HG03095 (cell line): ENCODE results near the gene CHRNA4.

Source experiments
- ATAC-seq: cut with Tn5 transposase; IDR thresholded peaks from one replicate; pipeline ENCODE4 v1.9.1; 2021; ENCODE audit warnings: moderate library complexity; ENCODE audit not compliant: unreplicated experiment

CHRNA4 gene

DNA sequence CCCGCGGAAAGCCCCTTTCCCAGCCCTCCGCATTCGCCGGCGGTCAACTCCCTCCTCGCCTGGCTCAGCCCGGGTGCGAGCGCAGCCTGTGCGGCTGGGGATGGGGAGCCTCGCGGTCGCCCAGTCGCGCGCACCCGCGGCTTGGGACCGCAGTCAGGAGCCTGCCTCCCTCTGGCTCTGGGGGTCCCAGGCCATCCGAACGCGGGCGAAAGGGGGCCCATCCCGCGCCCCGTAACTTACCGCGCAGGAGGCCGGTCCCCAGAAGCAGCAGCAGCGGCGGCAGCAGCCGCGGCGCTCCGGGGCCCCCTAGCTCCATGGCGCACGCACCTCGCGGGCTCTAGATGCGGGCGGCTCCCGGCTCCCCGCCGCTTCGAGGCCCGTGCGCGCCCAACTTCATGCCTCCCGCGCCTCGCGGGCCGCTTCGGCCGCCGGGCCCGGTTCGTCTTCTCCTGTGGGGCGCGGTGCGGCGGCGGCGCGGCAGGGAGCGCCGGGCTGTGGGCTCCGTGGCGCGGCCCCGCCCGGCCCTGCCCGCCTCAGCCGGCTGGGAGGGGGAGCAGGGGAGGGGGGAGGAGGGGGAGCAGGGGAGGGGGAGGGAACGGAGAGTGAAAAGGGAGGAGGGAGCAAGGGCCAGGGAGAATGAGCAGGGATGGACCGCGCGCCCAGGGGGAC, at the start of gene CHRNA4:
Gene CHRNA4, minus strand, starts transcription at position 500 of the 669 bp plus-strand sequence. Its CDS starts 184 bp downstream, at position 316.
- ATAC-seq, result no peak

DNA sequence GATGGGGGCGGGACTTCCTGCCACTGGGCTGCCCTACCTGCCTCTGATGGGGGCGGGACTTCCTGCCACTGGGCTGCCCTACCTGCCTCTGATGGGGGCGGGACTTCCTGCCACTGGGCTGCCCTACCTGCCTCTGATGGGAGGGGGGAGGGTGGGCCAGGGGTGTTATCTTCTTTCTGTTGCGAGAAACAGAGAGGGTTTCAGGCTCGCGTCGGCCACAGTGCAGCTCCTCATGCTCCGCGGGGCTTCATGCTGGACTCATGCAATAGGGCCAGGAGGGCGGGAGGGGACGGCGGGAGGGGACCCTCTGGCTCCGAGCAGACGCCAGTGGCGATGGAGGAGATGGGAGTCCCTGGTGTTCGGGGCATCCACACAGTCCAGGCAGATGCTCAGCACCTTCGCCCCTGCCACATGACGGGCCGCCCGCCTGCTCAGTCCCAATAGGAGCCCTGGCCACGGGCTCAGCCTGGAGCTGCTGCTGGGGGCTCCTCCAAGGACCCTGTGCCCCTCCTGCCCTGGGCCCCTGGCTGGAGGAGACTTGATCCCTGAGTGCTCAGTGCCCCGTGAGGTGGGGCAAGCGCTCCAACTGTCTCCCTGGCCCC, 48.8 kb upstream of the CHRNA4 start:
- no peak for ATAC-seq

DNA sequence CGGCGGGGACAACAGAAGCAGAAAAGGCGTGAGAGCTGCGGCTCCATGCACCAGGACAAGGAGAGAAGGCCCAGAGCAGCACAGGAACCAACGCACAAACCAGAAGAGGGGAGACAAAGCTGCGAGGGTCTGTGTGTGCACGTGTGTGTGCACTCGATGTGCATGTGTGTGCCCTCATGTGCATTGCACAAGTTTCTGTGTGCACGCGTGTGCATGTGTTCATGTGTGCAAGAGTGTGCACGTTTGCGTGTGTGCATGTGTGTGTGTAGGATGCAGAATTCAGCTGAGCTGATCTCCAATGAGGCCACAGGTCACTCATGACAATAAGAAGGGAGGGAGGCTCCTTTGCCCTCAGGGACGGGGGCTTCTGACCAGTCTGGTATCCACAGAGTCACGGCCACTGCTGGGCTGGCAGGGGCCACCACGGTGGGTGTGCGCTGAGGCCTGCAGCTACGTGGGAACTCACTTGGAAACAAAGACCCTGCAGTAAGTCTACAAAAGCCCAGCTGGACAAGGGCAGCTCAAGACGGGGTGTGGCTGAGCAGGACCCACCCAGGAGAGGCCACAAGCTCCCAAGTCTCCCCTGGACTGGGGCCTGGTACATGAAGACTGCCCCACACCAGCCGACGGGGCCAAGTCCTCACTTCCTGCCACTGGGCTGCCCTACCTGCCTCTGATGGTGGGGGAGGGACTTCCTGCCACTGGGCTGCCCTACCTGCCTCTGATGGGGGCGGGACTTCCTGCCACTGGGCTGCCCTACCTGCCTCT, 48.1 kb upstream of the CHRNA4 start:
- no peak for ATAC-seq

DNA sequence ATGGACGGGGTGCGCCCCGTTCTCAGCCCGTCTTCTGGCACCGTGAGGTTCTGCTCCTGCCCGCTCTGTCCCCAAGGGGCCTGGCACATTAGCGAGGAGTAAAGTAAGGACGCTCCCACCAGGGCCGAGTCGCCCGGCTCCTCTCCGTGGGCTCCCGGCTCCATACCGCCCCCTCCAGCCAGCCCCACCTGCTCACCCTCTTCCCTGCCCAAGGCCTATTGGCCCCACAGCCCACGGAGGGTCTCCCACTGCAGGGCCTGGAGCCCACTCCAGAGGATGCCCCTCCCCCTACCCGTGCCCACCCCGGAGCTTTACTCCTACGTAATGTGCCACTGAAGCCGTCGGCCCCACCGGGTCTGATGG, 47.5 kb upstream of the CHRNA4 start:
- no peak for ATAC-seq

DNA sequence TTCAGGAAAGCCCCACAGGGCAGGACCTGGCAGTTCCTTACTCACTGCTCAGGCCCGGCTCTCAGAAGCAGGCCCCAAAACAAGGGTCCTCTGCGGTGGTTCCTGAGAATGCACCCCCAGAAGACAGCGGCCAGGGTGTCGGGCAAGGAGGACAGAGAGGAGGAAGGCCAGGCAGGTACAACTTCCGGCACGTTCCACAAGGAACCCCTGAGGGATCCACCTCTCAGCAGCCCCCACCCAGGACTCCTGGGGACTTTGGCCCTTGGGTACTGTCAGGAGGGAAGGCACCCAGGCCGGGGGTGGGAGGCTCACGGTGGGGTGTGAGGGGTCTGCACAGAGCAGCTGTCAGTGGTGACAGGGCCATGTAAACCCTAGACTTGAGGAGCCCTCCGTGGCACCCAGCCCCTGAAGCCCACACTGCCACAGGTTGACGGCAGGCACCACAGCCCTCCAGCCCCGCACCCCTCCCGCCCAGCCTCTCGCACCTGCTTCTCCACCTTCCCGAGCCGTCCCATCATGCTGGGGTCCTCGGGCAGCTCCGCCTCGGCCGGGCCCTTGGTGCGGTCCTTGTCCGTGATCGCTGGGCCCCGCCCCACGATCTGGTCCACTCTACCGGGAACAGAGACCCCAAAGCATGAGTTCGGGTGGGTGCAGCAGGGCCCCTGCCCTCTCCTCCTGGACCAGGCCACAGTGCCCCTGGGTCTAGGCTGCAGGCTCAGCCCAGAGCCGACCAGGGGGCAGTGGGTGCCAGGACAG, 47.0 kb upstream of the CHRNA4 start:
- no peak for ATAC-seq

DNA sequence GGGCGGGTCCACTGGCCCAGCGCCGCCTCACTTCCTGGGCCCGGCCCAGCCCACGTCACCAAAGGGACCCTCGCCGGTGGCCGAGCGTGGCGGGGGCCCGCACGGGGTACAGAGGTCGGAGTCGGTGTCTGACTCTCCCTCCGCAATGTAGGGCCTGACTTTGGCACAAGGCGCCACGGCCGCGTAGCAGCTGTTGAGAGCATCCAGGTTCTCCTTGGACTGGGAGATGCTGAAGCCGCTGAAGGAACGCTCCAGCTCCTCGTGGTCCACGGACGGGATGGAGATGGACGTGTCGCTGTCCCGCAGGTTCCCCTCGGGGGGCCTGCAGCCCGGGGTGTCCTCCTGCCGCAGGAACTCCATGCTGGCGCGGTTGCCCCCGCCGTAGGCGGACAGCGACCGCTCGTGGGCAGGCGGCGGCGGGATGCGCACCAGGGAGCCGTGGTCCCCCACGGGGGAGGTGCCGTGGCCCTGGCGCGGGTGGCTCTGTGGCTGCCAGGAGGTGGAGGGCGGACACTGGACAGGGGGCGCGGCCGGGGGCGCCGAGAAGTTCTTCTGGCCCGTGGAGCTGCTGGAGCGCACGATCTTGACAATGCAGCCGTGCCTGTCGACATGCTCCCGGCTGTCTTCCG, 45.6 kb upstream of the CHRNA4 start:
- no peak for ATAC-seq

DNA sequence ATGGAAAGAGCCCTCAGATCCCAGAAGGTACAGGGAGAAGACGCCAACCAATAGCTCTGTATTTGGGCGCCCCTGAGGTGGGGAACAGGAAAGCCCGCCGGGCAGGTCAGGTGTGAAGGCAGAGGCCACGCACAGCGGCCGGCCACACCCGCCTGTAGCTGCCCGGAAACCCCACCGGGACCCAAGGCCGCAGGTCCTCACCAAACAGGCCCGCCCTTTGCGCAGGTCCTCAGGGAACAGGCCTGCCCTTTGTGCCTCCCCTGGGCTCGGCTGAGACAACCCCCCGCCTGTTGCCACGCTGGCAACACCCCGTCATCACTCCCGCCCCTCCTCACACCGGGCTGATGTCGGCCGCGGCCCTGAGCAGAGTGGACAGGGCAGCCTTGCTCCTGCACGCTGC, 44.9 kb upstream of the CHRNA4 start:
- ATAC-seq, result no peak

DNA sequence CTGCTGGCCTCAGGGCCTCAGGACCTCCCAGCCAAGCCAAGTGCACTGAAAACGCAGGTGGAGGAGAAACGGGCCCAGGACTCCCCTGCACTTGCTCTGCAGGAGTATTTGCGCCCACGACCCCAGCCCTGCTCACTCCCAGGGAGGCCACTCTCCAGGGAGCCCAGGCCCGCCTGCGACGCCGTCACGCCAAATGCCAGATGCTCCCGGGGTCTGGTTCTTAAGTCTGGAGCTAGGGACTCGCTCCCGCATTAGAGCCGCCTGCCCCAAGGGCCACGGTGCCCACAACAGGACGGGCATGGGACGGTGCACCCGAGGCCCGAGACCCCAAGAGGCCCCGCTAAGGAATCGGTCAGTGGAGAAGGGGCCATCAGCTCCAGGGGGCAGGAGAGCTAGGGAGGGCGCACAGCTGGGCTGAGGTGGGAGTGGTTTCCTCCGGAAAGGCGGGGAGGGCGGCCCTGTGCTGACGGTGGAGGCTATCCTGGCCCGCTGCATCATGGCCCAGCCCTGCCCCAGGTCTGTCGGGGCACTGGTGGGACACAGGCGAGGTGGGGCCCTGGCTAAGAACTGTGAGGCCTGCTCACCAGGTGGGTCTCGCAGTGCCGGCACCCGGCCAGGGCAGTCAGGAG, 44.1 kb upstream of the CHRNA4 start:
- ATAC-seq, result no peak

DNA sequence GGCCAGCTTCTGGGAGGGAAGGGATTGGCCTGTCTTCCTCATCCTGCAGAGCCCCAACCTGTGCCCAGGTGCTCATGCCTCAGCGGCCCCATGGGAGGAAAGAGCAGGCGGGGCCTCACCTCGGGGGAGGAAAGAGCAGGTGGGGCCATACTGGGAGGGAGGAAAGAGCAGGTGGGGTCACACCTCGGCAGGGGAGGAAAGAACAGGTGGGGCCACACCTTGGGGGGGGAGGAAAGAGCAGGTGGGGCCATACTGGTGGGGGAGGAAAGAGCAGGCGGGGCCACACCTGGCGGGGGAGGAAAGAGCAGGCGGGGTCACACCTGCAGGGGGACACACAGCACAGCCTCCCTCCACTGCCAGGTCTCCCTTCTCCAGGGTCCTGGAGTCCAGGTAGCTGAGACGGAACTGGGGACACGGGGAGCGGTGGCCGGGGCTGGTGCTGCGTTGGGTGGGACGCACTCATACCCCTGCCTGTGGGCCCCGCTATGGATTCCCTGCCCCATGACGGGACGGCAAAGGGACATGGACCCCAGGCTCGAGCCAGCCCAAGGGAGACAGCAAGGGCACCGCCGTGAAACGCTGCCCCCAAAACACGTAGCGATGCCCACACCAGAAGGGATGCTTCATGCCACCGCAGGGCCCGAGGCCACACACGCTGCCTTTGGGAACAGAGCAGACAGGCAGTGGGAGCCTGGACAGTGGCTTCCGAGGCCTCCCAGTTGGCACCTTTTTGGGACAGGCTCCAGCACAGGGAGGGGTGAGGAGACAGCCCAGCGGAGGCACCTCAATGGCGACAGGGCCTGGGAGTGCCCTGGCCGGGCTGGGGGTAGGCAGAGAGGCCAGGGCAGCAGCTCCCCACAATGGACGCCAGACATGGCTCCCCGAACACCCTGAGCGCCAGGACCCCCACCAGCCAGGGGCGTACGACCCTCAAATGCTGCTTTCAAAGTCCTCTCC, 43.3 kb upstream of the CHRNA4 start:
- no peak for ATAC-seq

DNA sequence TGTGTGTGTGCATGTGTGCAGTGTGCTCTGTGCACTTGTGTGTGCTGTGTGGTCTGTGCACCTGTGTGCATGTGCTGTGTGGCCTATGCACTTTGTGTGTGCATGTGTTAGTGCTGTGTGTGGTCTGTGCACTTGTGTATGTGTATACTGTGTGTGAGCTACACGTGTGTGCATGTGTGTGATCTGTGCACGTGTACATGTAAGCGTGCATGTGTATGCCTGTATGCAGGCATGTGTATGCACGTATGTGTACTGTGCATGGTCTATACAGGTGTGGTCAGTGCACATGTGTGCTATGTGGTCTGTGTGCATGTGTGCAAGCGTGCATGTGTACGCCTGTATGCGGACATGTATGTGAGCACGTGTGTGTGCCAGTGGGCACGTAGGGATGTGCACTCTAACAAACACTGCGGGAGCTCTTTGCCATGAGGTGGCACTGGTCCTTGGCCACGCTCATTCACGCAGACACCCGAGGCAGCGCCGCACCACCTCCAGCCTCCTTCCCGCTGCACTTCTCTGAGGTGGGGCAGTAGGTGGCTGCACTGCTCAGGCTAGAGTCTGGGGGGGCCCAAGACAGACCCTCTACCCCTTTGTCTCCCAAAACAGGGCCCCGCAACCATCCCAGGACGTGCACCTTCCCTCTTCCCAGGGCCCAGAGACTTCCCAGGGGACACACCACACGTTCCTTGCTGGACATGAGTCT, 42.4 kb upstream of the CHRNA4 start:
- no peak for ATAC-seq

DNA sequence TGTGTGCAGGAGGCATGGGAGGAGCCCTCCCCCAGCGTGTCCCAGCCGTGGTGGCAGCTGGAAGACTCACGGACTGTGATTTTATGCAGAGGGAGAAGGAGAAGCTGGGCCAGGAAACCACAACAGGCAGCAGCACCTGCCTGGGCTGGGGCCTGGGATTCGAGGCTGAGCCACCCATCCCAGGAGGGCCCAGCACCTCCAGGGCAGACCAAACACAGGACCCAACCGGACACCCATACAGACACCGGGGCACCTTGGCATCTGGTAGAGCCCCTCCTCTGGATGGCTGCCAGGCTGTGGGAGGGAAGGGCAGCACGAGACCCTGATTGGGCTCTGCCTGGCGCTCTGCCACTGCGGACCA, 41.7 kb upstream of the CHRNA4 start:
- no peak for ATAC-seq

DNA sequence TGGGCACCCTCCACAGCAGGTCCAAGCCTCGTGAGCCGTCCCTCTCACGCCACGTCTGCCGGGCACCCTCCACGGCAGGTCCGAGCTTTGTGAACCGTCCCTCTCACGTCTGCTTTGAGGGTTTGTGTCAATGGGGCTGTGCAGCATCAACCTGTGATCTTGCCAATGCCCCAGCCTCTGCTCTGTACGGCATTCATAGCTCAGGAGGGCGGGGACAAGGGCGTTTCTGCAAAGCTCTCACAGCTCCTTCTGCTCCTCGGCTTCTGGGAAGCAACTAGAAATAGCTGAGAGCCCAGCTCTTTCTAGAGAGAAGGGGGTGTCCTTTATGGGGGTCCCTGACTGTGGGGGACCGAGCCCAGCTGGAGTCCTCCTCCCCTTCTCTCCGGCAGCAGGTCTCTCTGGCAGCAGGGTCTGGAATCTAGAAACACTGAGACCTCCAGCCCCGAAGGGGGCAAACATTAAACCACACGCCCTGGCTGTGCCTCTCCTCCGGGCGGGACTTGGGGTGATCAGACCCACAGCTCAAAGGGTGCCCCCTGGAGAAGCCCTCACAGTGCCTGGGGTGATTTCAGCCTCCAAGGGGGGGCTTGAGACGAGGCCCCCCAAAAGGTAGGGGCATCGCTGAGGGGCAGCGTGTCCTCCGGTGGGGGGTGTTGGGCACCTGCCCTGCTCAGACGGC, 41.2 kb upstream of the CHRNA4 start:
- ATAC-seq, result no peak

DNA sequence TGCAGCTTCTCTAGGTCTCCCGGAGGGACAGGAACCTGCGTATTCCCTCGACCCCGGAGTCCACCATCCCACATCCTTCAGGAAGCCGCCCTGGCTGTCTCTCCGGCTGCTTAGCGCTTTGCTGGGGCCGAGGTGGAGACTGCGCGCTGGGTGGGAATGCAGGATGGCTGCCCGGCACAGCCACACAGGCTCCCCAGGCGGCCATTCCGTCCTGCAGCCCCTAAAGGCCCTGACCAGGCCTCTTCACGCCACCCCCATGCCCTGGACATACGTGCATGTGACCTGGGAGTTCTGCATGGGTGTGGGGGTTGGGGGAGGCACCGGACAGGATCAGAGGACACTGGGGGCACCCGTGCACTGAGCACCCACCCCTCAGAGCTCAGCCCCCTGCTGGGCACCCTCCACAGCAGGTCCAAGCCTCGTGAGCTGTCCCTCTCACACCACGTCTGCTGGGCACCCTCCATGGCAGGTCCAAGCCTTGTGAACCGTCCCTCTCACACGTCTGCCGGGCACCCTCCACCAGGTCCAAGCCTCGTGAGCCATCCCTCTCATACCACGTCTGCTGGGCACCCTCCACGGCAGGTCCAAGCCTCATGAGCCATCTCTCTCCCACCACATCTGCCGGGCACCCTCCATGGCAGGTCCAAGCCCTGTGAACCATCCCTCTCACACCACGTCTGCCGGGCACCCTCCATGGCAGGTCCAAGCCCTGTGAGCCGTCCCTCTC, 40.4 kb upstream of the CHRNA4 start:
- no peak for ATAC-seq

DNA sequence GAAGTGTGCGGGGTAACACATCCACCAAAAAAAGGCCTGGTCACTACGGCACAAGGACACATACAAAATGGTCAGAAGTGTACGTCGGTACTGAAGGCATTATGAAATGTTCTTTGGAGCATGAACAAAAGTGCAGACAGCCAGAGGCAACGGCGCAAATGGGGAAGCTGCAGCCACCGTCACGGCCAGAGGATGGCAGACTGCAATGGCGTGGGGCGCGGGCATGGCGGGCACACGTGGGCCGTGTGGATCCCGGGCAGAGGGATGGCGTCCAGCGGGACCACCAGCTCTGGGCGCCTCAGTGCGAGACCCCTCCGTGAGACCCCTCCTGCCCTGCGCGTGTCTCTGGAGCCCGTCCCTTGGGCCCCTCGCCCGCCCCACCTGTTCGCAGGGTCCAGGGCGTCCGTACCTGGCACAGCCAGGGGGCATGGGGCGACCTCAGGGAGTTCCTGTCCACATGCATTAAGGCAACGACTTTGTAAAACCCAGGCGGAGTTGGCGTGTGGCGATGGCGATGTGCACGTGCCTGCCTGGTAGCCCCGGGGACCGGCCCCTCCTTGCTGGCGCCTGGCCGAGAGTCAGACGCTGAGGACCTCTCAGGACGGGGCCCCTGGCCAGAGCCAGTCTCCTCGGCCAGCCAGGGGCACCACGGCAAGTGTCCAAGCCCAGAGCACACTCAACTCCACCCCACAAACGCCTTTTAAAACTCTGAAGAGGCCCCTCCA, 39.5 kb upstream of the CHRNA4 start:
- no peak for ATAC-seq

DNA sequence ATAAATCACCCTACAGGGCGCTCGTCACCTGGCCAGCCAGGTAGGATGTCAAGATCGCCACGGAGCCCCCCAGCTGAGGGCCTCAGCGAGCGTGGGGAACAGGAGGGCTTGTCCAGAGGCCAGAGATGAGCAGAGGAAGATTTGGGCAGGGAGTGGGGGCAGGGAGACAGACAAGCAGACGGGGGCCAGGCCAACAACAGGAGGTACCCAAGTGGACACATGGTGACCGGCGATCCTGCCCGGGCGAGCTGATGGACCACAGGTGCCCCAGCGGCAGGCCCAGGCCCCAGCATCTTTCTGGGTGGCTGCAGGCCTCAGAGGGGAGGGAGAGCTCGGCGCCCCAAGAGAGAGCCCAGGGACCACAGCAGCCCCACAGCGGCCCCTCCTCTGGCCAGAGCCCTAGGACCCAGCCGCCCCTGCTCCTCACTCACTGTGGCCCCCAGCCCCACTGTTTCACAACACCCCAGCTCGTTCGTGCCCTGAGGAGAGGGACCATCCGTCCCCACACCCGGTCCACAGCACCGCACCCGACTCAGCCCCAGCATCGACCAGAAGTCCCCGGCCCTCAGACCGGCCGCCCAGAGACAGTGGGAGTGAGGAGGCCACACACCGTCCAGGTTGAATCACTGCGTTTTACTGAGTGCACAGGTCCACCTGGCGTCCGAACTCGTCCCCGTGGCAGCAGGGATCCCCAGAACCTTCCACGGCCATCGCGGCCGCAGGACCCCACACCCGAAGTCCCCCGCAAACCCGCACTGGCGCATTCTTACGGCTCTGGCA, 38.6 kb upstream of the CHRNA4 start:
- ATAC-seq, result no peak

DNA sequence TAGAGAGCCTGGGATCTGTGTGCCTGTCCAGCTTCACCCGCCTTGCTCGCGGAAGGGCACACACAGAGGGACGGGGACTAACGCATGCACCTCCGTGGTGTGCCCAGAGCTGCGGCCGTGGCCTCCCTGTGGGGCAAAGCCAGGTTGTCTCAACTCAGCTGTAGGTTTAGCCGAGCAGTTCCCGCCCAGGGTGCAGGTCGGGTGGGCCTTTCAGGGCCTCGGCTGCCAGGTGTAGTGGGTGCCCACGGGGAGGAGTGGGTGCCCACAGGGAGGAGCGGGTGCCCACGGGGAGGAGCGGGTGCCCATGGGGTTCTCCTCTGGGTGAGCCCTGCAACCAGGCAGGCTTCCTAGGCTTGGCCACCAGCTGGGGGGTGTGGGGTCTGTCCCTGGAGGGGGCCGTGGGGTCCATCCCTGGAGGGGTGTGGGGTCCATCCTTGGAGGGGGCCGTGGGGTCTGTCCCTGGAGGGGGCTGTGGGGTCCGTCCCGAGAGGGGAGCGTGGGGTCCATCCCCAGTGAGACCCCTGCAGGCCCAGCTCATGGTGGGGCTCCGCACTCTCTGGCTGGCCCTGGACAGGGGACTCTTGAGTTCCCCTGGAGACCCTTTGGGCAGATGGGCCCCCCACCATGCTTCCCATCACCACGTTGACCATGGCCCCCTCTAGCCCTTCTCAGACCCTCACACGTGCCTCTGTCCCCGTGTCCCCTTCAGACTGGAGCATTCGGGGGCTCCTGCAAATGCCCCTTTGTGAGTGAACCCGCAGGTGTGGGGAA, 37.8 kb upstream of the CHRNA4 start:
- ATAC-seq, result no peak
